Neural cell (in vitro differentiated cells): Measurements from ENCODE around the gene FA2H. TPM values are rescaled to one million over a fixed set of nuclear protein-coding genes. Genes with fewer than 3 reads are reported as not detected.

Source experiments
- H2AFZ ChIP-seq: fragments of 200-600, 300-800 bp; sonication (generic), shearing (Covaris generic); 2 replicates; pipeline ENCODE4 v1.6.0; 2014; ENCODE audit warnings: low read depth, mild to moderate bottlenecking, antibody characterized with exemption, low read length, moderate library complexity
- H3F3A ChIP-seq: fragments of 200-600 bp; shearing (Covaris generic); 2 replicates; pipeline ENCODE4 v1.6.1; 2016; ENCODE audit warnings: mild to moderate bottlenecking, moderate library complexity, mixed read lengths, antibody characterized with exemption, low read length; ENCODE audit not compliant: insufficient read depth, poor library complexity, severe bottlenecking
- H3K27ac ChIP-seq: fragments of 200-600, 300-800 bp; sonication (generic), shearing (Covaris generic); 2 replicates; pipeline ENCODE4 v1.5.1; 2014; ENCODE audit warnings: mild to moderate bottlenecking, low read length, moderate library complexity
- H3K27me3 ChIP-seq: fragments of 300-800, 200-600 bp; sonication (generic), shearing (Covaris generic); 2 replicates; pipeline ENCODE4 v1.6.0; 2014; ENCODE audit warnings: mild to moderate bottlenecking, low read depth, low read length, moderate library complexity; ENCODE audit not compliant: insufficient read depth
- H3K36me3 ChIP-seq: fragments of 300-800, 200-600 bp; sonication (generic), shearing (Covaris generic); 2 replicates; pipeline ENCODE4 v1.5.1; 2014; ENCODE audit warnings: mild to moderate bottlenecking, antibody characterized with exemption, low read length, moderate library complexity; ENCODE audit not compliant: insufficient read depth
- H3K4me2 ChIP-seq: fragments of 300-800, 200-600 bp; sonication (generic), shearing (Covaris generic); 2 replicates; pipeline ENCODE4 v1.6.0; 2014; ENCODE audit warnings: mild to moderate bottlenecking, low read length
- H3K4me3 ChIP-seq: fragments of 300-800, 200-600 bp; sonication (generic), shearing (Covaris generic); 2 replicates; pipeline ENCODE4 v1.5.1; 2014; ENCODE audit warnings: mild to moderate bottlenecking, low read length, moderate library complexity
- H3K79me2 ChIP-seq: fragments of 200-600 bp; shearing (Covaris generic); replicated peaks from 2 replicates; pipeline ENCODE4 v1.6.0; 2014; ENCODE audit warnings: mild to moderate bottlenecking, low read length, moderate library complexity; ENCODE audit not compliant: insufficient read depth
- H3K9ac ChIP-seq: fragments of 300-800, 200-600 bp; sonication (generic), shearing (Covaris generic); 2 replicates; pipeline ENCODE4 v1.6.1; 2016; ENCODE audit warnings: mild to moderate bottlenecking, low read length, mixed read lengths
- H3K9me2 ChIP-seq: fragments of 200-600 bp; shearing (Covaris generic); 2 replicates; pipeline ENCODE4 v1.6.1; 2016; ENCODE audit warnings: mild to moderate bottlenecking, low read length, mixed read lengths; ENCODE audit not compliant: insufficient read depth
- H3K9me3 ChIP-seq: fragments of 200-600, 300-800 bp; sonication (generic), shearing (Covaris generic); 2 replicates; pipeline ENCODE4 v1.6.1; 2016; ENCODE audit warnings: mild to moderate bottlenecking, mixed run types, low read length, moderate library complexity, mixed read lengths
- H4K20me1 ChIP-seq: fragments of 200-600 bp; shearing (Covaris generic); 2 replicates; pipeline ENCODE4 v1.6.1; 2016; ENCODE audit warnings: mild to moderate bottlenecking, mixed run types; ENCODE audit not compliant: insufficient read depth
- EP300 ChIP-seq: fragments of 450-650 bp; conservative IDR thresholded peaks from 2 replicates; pipeline ENCODE4 v1.6.1; 2014; ENCODE audit warnings: antibody characterized with exemption, mild to moderate bottlenecking, moderate library complexity; ENCODE audit not compliant: poor library complexity, severe bottlenecking
- EZH2 ChIP-seq: fragments of 200-600, 300-800 bp; shearing (Covaris generic), sonication (generic); IDR thresholded peaks from 2 replicates; pipeline ENCODE4 v1.6.1; 2014; ENCODE audit warnings: antibody characterized with exemption, low read length, borderline replicate concordance, mild to moderate bottlenecking; ENCODE audit not compliant: insufficient read depth, poor library complexity, severe bottlenecking
- MXI1 ChIP-seq: fragments of 450-650 bp; conservative IDR thresholded peaks from 2 replicates; pipeline ENCODE4 v1.6.1; 2014; ENCODE audit warnings: antibody characterized with exemption, mild to moderate bottlenecking; ENCODE audit not compliant: poor library complexity, severe bottlenecking
- POLR2AphosphoS5 ChIP-seq: IDR thresholded peaks from 2 replicates; pipeline ENCODE4 v1.6.1; 2012
- RAD21 ChIP-seq: fragments of 450-650 bp; conservative IDR thresholded peaks from 2 replicates; pipeline ENCODE4 v1.6.1; 2014; ENCODE audit warnings: antibody characterized with exemption, mild to moderate bottlenecking, moderate library complexity
- SMC3 ChIP-seq: fragments of 450-650 bp; conservative IDR thresholded peaks from 2 replicates; pipeline ENCODE4 v1.6.1; 2014; ENCODE audit warnings: antibody characterized with exemption, mild to moderate bottlenecking, moderate library complexity; ENCODE audit not compliant: poor library complexity
- TAF1 ChIP-seq: IDR thresholded peaks from 2 replicates; pipeline ENCODE4 v1.6.1; 2012; ENCODE audit warnings: low read depth
- polyA minus RNA-seq: library from RNA; depleted of rRNA, polyadenylated mRNA; stranded (reverse); fragments of >200 nt; gene quantifications from 2 replicates; pipeline ENCODE4 v1.2.3, GENCODE V29; 2014
- polyA plus RNA-seq: library from polyadenylated mRNA; depleted of rRNA; stranded (reverse); fragments of >200 nt; gene quantifications from 2 replicates; pipeline ENCODE4 v1.2.3, GENCODE V29; 2014
- TF ChIP-seq, protein P1 (sequence below): fragments of 450-650 bp; IDR thresholded peaks from 2 replicates; pipeline ENCODE4 v1.5.1; 2014; ENCODE audit warnings: antibody characterized with exemption, mild to moderate bottlenecking, moderate library complexity; ENCODE audit not compliant: poor library complexity, severe bottlenecking
- TF ChIP-seq, protein P2 (sequence below): IDR thresholded peaks from 2 replicates; pipeline ENCODE4 v1.6.1; 2012; ENCODE audit warnings: borderline replicate concordance

The FA2H gene, protein sequence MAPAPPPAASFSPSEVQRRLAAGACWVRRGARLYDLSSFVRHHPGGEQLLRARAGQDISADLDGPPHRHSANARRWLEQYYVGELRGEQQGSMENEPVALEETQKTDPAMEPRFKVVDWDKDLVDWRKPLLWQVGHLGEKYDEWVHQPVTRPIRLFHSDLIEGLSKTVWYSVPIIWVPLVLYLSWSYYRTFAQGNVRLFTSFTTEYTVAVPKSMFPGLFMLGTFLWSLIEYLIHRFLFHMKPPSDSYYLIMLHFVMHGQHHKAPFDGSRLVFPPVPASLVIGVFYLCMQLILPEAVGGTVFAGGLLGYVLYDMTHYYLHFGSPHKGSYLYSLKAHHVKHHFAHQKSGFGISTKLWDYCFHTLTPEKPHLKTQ
- polyA plus RNA-seq (not detected in 2 replicates), polyA minus RNA-seq (not detected in 2 replicates)

DNA sequence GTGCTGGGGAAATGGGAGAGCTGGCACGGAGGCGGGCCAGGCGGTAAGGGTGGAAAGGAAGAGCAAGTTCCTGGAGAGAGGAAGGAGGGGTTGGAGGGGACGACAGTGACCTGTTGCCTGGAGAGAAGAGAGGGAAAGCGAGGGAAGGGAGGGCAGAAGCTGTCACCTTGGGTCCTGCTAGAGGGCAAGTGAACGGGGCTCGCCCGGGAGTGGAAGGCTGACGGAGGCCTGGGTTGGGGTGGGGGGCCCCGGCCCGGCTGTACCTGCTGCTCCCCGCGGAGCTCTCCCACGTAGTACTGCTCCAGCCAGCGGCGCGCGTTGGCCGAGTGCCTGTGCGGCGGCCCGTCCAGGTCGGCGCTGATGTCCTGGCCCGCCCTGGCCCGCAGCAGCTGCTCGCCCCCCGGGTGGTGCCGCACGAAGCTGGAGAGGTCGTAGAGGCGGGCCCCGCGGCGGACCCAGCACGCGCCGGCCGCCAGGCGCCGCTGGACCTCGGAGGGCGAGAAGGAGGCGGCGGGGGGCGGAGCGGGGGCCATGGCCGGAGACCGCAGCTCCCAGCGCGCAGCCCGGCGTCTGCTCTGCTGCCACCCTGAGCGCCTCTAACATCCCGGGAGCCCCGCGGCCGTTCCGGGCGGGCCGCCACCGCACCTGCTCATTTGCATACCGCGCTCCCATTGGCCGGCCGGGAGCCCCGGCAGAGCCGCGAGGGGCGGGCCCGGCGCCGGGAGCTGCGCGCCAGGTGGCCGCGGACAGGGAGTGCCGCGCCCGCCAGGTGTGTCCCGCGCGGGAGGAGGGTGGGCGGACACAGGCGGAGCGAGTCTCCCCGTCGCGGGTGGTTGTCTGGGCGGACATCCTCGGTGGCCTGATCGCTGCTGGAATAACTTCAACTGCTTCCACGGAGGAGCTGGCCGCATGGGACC, at the start of gene FA2H:
Gene FA2H (minus strand): TSS at position 598 of the 917 bp plus-strand sequence. CDS start 65 bp downstream, at position 533.
- Histone ChIP-seq H3K36me3 (no peaks in the 10 kb centered on the region), H3K9ac (peak within 1 kb of the TSS; percentile 5), H3K4me3 (peak within 1 kb of the TSS; percentile 63), H2AFZ (no peak within 1 kb of the TSS), H4K20me1 (no peaks in the 10 kb centered on the region), H3K27me3 (peaks cover 34% of the 10 kb centered on the region), H3K4me2 (no peak within 1 kb of the TSS), H3K27ac (no peak within 1 kb of the TSS), H3K9me2 (no peaks in the 10 kb centered on the region), H3F3A (no peaks in the 10 kb centered on the region), H3K9me3 (no peaks in the 10 kb centered on the region), H3K79me2 (no peaks in the 10 kb centered on the region)
- TF ChIP-seq MXI1 (peak; percentile 45), RAD21 (no peak), EZH2 (no peak), SMC3 (peak; percentile 36), POLR2AphosphoS5 (no peak)
- TF ChIP-seq, protein P1, sequence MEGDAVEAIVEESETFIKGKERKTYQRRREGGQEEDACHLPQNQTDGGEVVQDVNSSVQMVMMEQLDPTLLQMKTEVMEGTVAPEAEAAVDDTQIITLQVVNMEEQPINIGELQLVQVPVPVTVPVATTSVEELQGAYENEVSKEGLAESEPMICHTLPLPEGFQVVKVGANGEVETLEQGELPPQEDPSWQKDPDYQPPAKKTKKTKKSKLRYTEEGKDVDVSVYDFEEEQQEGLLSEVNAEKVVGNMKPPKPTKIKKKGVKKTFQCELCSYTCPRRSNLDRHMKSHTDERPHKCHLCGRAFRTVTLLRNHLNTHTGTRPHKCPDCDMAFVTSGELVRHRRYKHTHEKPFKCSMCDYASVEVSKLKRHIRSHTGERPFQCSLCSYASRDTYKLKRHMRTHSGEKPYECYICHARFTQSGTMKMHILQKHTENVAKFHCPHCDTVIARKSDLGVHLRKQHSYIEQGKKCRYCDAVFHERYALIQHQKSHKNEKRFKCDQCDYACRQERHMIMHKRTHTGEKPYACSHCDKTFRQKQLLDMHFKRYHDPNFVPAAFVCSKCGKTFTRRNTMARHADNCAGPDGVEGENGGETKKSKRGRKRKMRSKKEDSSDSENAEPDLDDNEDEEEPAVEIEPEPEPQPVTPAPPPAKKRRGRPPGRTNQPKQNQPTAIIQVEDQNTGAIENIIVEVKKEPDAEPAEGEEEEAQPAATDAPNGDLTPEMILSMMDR, result peak; percentile 67

DNA sequence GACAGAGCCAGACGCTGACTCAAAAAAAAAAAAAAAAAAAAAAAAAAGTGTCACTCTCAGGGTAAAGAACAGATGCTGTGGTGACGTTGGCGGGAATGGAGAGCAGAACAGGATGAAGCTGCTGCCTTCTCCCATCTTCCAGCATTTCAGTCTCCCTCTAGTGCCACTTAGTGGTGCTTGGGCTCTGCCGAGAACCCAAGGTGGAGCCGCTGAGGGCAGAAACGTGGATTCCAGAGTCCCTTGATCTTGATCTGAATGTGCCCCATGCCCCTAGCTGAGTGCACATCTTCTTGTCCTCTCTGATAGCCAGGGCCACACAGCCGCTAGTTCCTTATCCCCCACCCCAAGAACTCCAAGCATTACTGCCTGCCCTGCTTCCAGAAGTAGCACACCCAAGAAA, 43.2 kb upstream of the FA2H start:
- Histone ChIP-seq H3K36me3 (no peaks in the 10 kb centered on the region), H2AFZ (no peak overlapping the region), H3K4me2 (no peak overlapping the region), H3K4me3 (no peak overlapping the region), H3K27ac (no peak overlapping the region), H3K9me2 (no peaks in the 10 kb centered on the region), H4K20me1 (no peaks in the 10 kb centered on the region), H3K9me3 (no peaks in the 10 kb centered on the region), H3K9ac (no peak overlapping the region), H3K27me3 (no peaks in the 10 kb centered on the region), H3K79me2 (no peaks in the 10 kb centered on the region), H3F3A (no peaks in the 10 kb centered on the region)
- TF ChIP-seq POLR2AphosphoS5 (no peak), TAF1 (no peak), EZH2 (no peak), RAD21 (no peak), EP300 (no peak), SMC3 (no peak), MXI1 (no peak)
- TF ChIP-seq, protein P2, sequence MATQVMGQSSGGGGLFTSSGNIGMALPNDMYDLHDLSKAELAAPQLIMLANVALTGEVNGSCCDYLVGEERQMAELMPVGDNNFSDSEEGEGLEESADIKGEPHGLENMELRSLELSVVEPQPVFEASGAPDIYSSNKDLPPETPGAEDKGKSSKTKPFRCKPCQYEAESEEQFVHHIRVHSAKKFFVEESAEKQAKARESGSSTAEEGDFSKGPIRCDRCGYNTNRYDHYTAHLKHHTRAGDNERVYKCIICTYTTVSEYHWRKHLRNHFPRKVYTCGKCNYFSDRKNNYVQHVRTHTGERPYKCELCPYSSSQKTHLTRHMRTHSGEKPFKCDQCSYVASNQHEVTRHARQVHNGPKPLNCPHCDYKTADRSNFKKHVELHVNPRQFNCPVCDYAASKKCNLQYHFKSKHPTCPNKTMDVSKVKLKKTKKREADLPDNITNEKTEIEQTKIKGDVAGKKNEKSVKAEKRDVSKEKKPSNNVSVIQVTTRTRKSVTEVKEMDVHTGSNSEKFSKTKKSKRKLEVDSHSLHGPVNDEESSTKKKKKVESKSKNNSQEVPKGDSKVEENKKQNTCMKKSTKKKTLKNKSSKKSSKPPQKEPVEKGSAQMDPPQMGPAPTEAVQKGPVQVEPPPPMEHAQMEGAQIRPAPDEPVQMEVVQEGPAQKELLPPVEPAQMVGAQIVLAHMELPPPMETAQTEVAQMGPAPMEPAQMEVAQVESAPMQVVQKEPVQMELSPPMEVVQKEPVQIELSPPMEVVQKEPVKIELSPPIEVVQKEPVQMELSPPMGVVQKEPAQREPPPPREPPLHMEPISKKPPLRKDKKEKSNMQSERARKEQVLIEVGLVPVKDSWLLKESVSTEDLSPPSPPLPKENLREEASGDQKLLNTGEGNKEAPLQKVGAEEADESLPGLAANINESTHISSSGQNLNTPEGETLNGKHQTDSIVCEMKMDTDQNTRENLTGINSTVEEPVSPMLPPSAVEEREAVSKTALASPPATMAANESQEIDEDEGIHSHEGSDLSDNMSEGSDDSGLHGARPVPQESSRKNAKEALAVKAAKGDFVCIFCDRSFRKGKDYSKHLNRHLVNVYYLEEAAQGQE, result no peak
- TF ChIP-seq, protein P1, result no peak
